Measurements from ENCODE around the gene MYO6.

- TF ChIP-seq POLR2A (IDR thresholded peaks at IDR 0.05; ENCODE audit: low read depth, low read length) (no peak), TAF1 (IDR thresholded peaks at IDR 0.05; ENCODE audit: borderline replicate concordance, low read depth, low read length) (no peak), POLR2AphosphoS5 (IDR thresholded peaks at IDR 0.05; ENCODE audit: low read depth, low read length) (no peak)
Measured at GRCh38 chr6:75813476-75814250, 64.6 kb downstream of the MYO6 start.

All from GM12892 (cell line).